Stimulated activated CD4-positive, alpha-beta T cell treated with anti-CD3 and anti-CD28 coated beads, Interleukin-4, amount 100 ng/mL, for 4 hours (primary cell): ENCODE data around the gene CLCN7.
"Not testable (repeated sequence)": the region's sequence is repeated elsewhere in the genome, so short reads cannot be mapped to it uniquely, and the experiment has no call there.

ENCODE experiments used
- DNase-seq, 2 experiments: peaks; one replicate each; pipeline ENCODE4 v3.0.0-alpha.2; 2020

The CLCN7 gene

DNA sequence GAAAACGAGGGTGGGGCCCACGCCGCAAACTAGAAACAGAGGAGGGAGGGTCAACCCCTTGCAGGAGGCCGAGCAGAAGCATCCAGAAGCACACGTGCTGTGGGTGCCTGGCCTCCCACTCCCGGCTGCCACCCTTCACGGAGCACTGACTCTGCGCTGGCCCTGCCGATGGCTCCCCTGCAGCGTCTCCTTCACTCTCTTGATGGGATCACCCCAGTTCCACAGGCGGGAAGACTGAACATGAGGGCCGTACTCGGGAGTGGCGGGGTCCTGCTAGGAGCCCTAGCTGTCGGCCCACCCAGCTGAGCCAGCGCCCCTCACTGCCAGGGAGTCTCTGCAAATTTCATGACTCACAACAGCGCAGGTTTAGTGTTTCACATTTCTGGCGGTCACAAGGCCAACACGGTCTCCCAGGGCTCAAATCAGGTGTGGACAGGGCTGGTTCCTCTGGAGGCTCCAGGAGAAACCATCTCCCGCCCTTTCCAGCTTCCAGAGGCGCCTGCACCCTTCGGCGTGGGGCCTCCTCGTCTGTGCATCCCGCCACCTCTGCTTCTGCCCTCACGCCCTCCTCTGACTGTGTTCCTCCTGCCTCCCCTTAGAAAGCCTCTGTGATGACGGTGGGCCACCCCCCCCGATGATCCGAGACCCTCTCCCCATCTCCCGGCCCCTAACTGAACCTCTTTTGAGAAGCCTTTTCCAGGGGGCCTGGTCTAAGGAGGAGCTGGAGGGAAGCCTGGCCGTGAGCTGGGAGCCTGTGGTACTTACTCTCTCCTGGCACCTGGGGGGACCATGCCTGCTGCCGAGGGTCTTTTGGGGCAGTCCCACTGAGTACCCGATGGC is 11.9 kb upstream of the CLCN7 start:
- DNase-seq: no peak

DNA sequence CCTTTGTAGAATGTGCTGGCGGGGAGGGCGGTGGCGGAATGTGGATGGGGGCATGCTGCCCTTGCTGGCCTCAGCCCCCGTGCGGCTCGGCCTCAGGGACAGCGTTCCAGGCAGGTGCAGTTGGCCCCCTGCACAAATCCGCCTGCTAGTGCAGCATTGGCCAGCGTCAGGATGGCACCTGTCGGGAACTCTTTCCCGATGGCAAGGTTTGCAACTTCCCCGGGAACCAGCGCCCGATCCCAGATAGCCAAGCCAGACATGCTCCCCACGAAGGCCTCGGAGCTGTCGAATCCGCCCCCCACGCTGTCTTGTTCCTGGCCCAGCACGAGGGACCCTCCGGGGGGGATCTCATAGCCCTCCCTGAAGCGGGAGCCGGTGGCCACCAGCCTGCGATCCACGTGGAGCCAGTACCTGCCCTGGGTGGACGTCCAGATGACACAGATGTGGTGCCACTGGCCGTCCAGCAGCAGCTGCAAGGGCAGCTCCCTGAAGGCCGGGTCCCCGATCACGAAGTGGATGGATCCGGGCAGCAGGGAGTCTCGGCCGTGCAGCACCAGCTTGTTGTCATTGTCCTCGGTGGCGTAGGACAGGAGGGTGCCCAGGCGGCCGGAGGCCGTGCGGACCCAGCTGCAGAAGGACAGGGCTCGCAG is 11.1 kb upstream of the CLCN7 start:
- no peak for DNase-seq

DNA sequence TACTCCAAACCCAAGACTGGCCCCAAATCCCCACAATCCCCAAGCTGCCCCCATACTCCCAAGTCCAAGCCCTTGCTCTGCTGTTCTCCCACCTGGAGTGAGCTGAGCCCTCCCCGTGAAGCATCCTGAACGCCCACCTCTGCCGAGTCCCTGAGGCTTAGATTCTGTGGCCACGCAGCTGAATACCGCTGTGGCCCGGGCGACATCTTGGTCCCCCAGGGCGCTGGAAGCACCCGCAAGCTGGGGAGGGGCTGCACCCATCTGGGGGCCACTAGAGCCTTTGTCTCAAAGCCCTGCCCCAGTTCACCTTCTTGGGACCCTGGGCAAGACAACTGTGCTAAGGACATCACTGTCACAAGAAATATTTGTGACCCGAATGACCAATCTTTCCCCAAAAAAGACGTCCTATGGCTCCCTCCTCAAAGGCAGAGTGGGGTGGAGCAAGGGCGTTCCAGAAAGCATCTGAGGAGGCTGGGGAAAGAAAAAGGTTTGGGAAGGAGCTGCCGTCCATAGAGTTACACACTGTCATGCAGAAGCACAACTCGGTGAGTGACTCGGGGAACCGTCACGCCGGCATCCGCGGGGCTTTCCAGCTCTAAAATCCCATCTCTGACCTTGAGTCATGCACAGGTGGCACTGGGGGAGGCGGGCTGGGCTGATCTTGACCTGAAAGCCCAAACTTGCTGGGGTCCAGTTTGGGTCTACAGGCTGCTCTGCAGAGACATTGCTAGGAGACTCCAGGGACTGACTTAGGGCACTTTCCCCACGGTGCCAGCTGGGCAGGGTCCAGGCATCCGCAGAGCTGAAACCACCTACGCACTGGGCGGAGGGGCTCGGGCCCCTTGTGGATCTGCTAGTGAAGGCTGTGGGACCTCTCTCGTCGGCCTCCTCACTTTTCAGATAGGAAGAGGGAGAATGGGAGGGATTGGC is 7.3 kb upstream of the CLCN7 start:
- no peak for DNase-seq

DNA sequence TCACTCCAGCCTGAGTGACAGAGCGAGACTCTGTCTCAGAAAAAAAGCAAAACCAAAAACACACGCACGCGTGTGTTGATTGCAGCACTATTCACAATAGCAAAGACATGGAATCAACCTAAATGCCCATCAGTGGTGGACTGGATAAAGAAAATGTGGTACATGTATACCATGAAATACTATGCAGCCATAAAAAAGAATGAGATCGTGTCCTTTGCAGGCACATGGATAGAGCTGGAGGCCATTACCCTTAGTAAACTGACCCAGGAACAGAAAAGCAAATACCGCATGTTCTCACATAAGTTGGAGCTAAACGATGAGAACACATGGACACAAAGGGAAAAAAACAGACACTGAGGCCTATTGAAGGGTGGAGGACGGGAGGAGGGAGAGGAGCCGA is 4.1 kb upstream of the CLCN7 start:
- not testable (repeated sequence) for DNase-seq

DNA sequence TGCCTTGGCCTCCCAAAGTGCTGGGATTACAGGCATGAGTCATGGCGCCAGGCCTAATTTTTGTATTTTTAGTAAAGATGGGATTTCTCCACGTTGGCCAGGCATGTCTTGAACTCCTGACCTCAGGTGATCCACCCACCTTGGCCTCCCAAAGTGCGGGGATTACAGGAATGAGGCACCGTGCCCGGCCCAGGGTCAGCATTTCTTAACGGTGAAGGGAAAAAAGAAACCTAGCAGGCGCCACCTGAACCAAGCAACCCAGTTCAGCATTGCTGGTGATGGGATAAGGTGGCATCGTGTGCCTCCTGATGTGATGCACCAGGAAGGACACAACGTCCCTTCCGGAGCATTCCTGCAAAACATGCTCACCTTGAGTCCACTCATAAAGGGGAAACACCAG is 2.2 kb upstream of the CLCN7 start:
- no peak for DNase-seq

DNA sequence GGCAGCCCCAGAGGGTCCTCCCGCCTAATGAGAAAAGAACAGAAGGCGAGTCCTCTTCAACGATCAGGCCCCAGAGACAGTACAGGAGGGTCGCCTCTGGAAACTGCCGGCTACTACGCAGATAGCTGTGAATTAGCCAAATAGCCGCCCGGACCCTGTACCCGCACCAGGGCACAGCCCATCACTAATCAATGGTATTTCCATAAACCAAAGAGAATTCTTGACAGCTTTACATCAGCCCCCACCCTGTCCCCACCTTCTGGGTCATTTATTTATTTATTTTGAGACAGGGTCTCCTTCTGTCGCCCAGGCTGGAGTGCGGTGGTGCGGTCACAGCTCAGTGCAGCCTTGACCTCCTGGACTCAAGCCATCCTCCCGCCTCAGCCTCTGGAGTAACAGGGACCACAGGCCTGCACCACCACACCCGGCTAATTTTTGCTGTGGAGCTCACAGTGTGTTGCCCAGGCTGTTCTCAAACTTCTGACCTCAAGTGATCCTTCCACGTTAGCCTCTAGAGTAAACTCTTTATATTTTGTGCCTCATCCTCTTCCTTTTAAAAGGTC is 805 bp upstream of the CLCN7 start:
- no peak for DNase-seq

DNA sequence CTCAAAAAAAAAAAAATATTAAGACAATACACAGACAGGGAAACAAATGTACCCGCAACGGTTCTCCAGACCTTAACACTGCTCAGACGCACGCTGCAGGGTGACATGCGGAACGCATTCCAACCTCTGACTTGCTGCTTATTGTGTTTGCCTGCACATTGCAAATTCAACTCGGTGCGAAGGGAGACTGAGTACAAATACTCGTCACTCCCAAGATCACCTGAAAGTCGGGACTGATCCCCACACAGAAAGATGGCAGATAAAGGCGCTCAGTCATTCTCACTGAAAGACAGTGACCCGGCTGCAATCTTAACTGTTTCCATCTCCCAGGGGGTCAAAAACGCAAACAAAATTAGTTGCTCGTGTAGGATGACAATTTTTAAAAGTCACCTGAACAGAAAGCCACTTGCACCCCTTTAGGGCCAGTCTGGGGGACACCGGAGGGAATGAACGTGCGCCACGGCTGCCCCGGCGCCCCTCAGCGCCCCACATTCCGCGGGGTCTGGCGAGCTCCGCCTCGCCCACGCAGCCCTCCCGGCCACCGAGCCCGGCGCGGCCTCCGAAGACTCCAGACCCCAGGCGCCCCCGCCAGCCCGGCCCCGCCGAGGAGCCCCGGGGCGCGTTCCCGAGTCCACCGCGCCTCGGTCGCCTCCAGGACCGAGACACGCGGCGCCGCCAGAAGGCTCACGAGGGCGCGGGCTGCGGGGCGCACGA is 589 bp downstream of the CLCN7 start:
- no peak for DNase-seq

DNA sequence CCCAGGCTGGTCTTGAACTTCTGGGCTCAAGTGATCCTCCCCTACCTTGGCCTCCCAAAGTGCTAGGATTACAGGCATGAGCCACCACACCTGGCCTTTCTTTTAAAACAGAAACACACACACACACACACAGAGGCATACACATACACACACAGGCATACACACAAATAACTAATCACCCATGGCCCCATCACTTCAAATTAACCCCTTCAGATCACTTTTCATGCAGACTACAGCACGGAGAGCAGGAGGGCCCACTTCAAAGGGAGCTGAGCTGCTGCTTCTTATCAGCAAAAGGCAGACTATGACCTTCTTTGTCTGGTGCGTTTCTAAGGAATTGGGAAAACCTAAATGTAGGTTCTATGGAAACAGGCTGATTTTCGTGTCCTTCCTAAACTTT is 1.9 kb downstream of the CLCN7 start:
- no peak for DNase-seq

DNA sequence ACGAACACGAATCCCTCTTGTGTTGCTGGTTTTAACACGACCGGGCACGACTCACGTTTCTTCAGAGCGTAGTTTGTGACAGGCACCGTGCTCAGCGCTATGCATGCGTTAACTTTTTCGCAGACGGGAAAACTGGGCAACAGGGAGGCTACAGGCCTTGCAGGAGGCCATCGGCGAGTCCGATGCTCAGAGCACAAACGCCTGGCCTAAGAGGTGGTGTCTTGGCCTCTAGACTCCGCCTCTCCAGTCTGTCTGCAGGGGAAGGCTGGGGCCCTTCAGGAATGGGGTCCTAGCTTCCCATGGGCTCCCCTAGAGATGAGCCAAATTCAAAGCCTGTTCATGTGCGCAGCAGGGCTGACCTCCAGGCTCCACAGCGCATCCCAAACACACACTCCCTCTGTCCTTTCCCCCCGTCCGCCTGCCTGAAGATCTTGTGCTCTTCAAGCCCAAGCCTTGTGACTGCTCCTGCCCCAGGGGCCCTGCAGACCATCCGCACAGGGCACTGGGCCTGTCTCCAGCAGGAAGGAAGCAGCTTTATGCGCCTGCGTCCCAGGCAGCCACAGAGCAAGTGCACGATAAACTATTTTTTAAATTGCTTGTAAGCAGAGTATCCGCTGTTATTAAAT is 3.1 kb downstream of the CLCN7 start:
- no peak for DNase-seq

DNA sequence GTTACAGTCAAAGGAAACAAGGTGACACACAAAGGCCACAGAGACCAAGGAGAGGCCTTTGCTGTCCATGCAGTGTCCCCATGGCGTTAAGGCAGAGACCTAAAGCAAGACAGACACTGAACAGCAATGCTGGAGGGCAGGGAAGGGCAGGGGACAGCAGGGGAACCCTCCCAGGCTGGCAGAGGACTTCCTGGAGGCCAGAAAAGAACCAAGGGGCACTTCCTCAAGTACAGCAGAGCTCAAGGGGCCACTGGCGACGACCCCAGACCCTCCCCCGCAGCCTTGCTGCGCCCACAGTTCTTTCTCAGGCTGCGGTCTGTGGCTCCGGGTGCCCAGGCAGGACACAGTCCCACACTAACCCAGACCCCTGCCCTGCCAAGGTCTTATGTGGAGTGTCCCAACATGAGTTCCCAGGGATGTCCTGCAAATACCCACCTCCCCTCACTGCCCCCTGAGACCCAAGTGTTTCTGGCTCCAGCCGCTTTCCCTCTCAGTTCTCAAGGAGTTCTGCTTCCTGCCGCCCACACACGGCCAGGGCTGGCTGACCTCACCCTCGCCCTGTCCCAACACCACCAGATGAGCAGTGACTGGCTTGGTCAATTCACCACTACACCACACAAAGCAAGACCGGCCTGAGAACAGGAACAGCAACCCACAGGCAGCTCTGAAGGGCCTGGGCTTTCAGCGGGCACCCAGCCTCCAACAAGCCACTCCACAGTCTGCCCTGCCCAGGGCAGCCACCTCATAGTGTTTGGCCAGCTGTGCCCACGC is 4.2 kb downstream of the CLCN7 start:
- no peak for DNase-seq

DNA sequence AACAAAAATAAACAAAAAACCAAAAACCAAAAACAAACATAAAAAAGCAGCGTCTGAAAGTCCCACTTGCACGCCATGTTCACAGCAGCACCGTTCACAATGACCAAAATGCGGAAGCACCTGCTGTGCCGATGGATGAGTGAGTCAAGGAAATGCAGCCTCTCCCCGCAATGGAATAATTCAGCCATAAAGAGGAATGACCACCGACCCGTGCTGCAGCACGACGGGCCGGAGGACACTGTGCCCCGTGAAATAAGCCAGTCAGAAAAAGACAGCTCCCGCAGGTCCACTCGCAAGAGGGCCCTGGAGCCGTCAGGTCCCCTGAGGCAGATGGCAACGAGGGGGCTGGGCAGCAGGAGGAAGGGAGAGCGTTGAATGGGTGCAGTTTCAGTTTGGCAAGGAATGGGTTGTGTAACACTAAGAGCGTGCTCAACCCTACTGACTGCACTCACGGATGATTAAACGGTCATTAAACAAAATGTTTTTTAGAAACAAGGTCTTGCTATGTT is 5.1 kb downstream of the CLCN7 start:
- no peak for DNase-seq

DNA sequence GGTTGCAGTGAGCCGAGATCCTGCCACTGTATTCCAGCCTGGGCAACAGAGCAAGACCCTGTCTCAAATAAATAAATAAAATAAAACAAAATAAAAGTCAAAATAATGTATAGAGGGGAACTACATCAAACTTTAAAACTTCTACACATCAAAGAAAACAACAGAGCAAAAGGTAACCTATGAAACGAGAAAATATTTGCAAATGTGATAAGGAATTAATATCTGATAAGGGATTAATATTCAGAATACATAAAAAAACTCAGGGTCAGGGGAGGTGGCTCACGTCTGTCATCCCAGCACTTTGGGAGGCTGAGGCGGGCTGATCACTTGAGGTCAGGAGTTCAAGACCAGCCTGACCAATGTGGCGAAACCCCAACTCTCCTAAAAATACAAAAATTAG is 5.7 kb downstream of the CLCN7 start:
- DNase-seq: not testable (repeated sequence)

DNA sequence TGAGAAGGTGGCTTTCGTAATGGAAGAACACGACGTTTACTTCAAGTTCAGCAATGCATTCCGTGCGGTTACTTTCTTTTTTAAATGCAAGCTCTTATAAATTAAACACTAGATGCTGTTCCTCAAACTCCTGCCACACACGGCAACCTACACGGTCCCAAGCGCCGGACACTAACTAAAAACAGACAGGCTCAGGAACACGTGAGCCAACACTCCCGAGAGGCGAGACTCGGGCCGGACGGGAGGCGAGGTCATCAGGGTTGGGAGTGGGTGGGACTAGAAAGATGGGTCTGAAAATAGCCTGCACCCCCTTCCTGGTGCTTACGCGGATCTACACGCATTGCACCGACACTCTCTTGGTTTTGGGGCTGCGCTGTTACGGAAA is 6.4 kb downstream of the CLCN7 start:
- DNase-seq: no peak

DNA sequence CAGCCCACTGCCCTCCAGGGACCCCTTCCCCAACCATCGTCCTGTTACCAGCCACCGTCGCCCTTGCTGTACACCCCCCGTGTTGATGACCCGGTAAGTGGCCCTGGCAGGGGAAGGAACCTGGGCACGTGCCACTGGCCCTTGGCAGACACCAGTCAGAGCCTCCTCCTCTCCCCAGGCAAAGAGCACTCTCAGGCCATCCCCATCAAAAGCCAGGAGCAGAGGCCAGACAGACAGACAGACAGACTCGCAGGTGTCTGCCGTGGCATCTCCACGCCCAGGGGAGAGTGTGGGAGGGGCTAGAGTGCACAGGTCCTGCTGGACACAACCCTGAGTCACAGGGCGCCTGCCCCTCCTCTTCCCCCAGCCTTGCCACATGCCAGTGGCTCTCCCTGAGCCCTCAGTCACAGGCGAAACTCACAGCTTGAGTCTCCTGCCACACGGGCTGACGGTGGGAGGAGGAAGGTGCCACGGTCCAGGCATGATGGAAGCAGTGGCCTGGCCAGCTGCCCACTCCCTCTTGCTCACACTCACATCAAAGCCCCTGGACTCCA is 7.8 kb downstream of the CLCN7 start:
- DNase-seq: no peak

DNA sequence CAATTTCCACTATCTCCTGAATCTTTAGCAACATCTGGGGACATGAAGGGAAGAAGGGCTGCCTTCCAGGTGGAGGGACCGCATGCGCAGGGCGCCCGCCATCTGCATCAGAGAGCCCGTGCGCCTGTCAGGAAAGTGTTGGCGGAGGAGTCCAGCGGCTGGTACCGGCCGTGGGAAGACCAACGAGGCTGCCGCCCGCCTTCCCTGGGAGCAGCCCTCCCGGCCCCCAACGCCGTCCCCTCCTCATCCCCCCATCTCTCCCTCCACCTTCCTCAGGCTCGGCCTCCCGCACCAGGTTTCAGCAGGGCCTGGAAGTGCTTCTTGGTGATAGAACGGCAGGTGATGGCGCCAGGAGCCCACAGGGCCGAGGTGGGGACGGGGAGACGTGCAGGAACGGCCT is 8.8 kb downstream of the CLCN7 start:
- DNase-seq: no peak

DNA sequence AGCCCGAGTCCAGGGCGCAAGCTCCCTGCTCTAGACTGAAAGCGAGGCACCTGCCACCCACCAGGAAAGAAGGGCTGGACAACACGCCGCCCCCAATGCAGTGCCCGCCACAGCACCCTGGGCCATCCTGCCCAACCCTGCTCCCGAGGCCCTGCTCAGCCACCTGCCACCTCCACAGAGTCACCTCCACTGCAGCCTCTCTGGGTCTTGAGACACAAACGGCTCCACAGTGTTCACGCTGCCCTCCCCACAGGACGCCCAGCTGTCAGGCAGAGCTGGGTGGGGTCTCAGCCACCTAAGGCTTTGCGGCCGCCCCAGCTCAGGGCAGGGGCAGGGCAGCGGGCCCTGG is 9.3 kb downstream of the CLCN7 start:
- no peak for DNase-seq

DNA sequence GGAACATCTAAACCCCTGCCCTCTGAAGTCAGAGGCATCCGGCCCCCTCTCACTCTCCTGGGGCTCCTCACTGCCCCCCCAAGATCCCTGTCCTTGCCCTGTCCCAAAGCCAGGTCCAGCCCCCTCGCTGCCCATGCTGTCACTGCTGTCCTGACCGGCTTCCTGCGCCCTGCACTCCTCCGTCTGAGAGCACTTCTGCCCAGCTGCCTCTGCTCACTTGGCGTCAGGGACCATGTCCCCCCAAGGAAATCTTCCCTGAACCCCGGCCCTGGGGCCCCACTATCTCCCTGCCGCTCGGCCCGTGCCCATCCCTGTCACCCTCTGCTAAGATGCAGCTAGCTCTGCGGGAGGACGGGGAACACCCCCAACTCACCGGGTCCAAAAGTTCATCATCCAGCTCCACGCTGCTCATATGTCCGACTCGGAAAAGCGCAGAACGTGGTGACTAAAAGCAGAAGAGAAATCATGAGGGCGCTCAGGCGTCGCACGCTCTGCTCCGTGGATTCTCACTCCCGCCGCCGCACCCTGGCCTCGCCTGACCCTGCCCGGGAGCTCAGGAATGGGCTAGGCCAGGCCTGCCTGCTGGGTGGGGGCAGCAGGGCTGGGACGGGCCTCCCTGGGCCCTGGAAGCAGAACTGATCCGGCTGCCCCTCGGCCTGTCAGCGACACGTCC is 9.8 kb downstream of the CLCN7 start:
- no peak for DNase-seq

DNA sequence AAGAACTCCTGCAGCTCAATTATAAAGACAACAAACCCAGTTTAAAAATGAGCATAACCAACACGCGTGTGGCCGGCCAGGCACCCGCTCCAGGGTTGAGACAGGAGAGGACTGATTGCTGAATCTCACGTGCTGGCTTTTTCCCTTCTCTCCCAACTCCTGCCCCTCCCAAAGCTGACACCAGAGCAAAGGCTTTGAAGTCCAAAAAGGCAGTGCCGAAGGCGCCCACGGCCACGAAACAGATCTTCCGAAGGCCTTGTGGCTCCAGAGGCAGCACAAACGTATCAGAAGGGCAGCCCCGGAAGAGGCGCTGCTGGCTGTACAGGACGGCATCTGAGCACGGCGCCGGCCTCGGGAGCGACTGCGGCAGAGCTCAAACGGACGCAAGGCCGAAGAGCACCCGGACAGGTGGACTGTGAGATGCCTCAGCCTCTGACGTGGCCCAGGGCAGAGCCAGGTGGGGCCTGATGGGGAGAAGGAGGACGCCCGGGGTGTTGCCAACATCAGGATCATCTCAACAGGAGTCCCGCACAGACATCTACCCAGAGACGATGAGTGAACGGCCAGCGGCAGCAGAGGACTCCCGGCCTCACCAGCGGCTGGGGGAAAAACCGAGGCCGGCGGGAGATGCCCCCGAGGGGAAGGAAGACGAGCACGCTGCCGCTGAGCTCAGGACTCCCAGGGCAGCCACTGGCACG is 10.5 kb downstream of the CLCN7 start:
- no peak for DNase-seq

DNA sequence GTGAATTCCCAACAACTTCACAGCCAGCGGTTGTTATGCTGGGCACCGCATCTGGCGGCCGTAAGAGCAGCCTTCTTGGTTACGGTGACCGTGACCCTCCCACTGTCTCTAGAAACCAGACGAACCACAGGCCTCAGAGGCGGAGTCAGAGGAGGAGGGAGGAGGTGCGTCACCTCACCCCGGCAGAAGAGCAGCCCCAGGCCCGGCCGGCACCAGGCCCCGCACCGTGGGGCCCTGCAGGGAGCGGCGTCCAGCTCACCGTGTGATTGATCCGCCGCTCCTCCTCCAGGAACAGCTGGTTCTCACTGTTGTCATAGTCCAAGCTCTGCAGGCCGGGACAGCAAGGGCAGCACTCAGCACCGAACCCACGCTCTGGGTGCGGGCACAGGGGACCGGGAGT is 13.7 kb downstream of the CLCN7 start:
- no peak for DNase-seq
